Hepatocyte (in vitro differentiated cells): Measurements from ENCODE around the gene GAS6. TPM values are rescaled to one million over a fixed set of nuclear protein-coding genes. Genes with fewer than 3 reads are reported as not detected.

Experiments
- DNase-seq: peaks from one replicate; pipeline ENCODE4 v3.0.0-alpha.2; 2016; ENCODE audit warnings: low spot score
- H2AFZ ChIP-seq: fragments of 200-600 bp; sonication (generic); 2 replicates; pipeline ENCODE4 v1.6.0; 2016; ENCODE audit warnings: antibody characterized with exemption, mild to moderate bottlenecking
- H3K27ac ChIP-seq: fragments of 200-600 bp; sonication (generic); 2 replicates; pipeline ENCODE4 v1.5.1; 2016; ENCODE audit warnings: mild to moderate bottlenecking
- H3K27me3 ChIP-seq: fragments of 200-600 bp; sonication (generic); 2 replicates; pipeline ENCODE4 v1.6.1; 2016
- H3K36me3 ChIP-seq: fragments of 200-600 bp; sonication (generic); replicated peaks from 2 replicates; pipeline ENCODE4 v1.5.1; 2016; ENCODE audit warnings: low read depth; ENCODE audit not compliant: insufficient read depth
- H3K4me1 ChIP-seq: fragments of 200-600 bp; sonication (generic); 2 replicates; pipeline ENCODE4 v1.5.1; 2016; ENCODE audit warnings: mild to moderate bottlenecking, moderate library complexity; ENCODE audit not compliant: insufficient read depth
- H3K4me2 ChIP-seq: fragments of 200-600 bp; sonication (generic); 2 replicates; pipeline ENCODE4 v1.6.0; 2016
- H3K4me3 ChIP-seq: fragments of 200-600 bp; sonication (generic); 2 replicates; pipeline ENCODE4 v1.5.1; 2016; ENCODE audit warnings: mild to moderate bottlenecking
- H3K79me2 ChIP-seq: fragments of 200-600 bp; sonication (generic); 2 replicates; pipeline ENCODE4 v1.6.0; 2017; ENCODE audit warnings: mild to moderate bottlenecking
- H3K9me2 ChIP-seq: fragments of 200-600 bp; sonication (generic); replicated peaks from 2 replicates; pipeline ENCODE4 v1.6.0; 2017; ENCODE audit warnings: mild to moderate bottlenecking; ENCODE audit not compliant: insufficient read depth
- H3K9me3 ChIP-seq: fragments of 200-600 bp; sonication (generic); 2 replicates; pipeline ENCODE4 v1.5.1; 2016; ENCODE audit warnings: low read depth, mild to moderate bottlenecking
- H4K20me1 ChIP-seq: fragments of 200-600 bp; sonication (generic); 2 replicates; pipeline ENCODE4 v1.6.0; 2016; ENCODE audit warnings: mild to moderate bottlenecking; ENCODE audit not compliant: insufficient read depth, poor library complexity, severe bottlenecking
- EZH2 ChIP-seq: fragments of 200-600 bp; sonication (generic); IDR thresholded peaks from 2 replicates; pipeline ENCODE4 v1.6.1; 2016; ENCODE audit warnings: antibody characterized with exemption, mild to moderate bottlenecking, borderline replicate concordance
- EZH2phosphoT487 ChIP-seq: fragments of 200-600 bp; sonication (generic); IDR thresholded peaks from one replicate; pipeline ENCODE4 v1.6.1; 2018; ENCODE audit warnings: antibody characterized with exemption, mild to moderate bottlenecking, low read depth, moderate library complexity; ENCODE audit not compliant: unreplicated experiment, severe bottlenecking
- WGBS: methylation state at CpG from one replicate; pipeline ENCODE4 v1.1.6; 2016; ENCODE audit warnings: low lambda C conversion rate; ENCODE audit errors: missing lambda C conversion rate; 5-methylcytosine and 5-hydroxymethylcytosine counted together
- polyA plus RNA-seq: library from polyadenylated mRNA; unstranded; fragments of >200 nt; fragmentation: Nextera tagmentation; extraction: Ambion mirVana; gene quantifications from 2 replicates; pipeline ENCODE4 v1.2.1, GENCODE V29; 2016
- total RNA-seq: library from RNA; depleted of rRNA; stranded (reverse); fragments of >200 nt; gene quantifications from 2 replicates; pipeline ENCODE4 v1.2.3, GENCODE V29; 2014
- TF ChIP-seq, protein P1 (sequence below): fragments of 200-600 bp; sonication (generic); IDR thresholded peaks from 2 replicates; pipeline ENCODE4 v1.5.1; 2016; ENCODE audit warnings: antibody characterized with exemption, mild to moderate bottlenecking; ENCODE audit not compliant: poor library complexity

GAS6 gene
- total and polyA plus RNA-seq, 2 experiments from 2014 or later = 70.0 to 146 TPM

DNA sequence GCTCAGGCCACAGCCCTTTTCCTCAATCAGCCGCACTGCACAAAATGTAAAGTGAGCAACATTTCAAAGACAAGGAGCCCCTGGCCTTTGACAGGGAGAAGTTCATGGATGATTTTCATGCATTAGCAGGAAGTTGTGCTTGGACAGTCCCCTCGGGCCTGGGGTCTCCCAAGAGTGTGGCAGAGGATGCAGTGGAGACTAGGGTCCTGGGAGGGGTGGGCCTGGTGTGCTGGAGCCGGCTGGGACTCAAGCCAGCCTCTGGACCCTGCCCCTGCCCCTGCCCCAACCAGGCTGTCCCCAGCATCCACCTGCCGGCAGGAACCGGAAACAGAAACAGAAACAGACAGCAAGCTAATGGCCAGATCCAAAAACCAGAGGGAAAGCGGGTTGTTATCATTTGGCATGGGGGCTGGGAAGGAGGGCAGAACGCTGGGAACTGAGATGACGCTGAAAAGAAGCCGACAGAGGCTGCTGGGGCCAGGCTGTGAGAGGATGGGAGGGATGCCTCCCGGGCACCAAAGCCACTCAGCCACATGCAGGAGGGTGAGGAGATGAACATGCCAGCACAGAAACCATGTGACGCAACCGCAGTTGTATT lies 2.3 kb downstream of the GAS6 start:
- TF ChIP-seq EZH2phosphoT487 = no peak
- TF ChIP-seq, protein P1, sequence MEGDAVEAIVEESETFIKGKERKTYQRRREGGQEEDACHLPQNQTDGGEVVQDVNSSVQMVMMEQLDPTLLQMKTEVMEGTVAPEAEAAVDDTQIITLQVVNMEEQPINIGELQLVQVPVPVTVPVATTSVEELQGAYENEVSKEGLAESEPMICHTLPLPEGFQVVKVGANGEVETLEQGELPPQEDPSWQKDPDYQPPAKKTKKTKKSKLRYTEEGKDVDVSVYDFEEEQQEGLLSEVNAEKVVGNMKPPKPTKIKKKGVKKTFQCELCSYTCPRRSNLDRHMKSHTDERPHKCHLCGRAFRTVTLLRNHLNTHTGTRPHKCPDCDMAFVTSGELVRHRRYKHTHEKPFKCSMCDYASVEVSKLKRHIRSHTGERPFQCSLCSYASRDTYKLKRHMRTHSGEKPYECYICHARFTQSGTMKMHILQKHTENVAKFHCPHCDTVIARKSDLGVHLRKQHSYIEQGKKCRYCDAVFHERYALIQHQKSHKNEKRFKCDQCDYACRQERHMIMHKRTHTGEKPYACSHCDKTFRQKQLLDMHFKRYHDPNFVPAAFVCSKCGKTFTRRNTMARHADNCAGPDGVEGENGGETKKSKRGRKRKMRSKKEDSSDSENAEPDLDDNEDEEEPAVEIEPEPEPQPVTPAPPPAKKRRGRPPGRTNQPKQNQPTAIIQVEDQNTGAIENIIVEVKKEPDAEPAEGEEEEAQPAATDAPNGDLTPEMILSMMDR = no peak
- TF ChIP-seq EZH2 = no peak
- Histone ChIP-seq H3K9me3 (no peaks in the 10 kb centered on the region), H3K27ac (peak overlapping the region; percentile 83), H3K4me2 (peak overlapping the region; percentile 98), H3K9me2 (no peaks in the 10 kb centered on the region), H3K36me3 (no peaks in the 10 kb centered on the region), H3K4me3 (no peak overlapping the region), H3K79me2 (peaks cover 38% of the 10 kb centered on the region), H3K4me1 (peaks cover 37% of the 10 kb centered on the region), H3K27me3 (no peaks in the 10 kb centered on the region), H4K20me1 (no peaks in the 10 kb centered on the region), H2AFZ (no peak overlapping the region)
- WGBS = 67% methylated on average over 12 of the region's 12 CpGs
- DNase-seq = no peak

DNA sequence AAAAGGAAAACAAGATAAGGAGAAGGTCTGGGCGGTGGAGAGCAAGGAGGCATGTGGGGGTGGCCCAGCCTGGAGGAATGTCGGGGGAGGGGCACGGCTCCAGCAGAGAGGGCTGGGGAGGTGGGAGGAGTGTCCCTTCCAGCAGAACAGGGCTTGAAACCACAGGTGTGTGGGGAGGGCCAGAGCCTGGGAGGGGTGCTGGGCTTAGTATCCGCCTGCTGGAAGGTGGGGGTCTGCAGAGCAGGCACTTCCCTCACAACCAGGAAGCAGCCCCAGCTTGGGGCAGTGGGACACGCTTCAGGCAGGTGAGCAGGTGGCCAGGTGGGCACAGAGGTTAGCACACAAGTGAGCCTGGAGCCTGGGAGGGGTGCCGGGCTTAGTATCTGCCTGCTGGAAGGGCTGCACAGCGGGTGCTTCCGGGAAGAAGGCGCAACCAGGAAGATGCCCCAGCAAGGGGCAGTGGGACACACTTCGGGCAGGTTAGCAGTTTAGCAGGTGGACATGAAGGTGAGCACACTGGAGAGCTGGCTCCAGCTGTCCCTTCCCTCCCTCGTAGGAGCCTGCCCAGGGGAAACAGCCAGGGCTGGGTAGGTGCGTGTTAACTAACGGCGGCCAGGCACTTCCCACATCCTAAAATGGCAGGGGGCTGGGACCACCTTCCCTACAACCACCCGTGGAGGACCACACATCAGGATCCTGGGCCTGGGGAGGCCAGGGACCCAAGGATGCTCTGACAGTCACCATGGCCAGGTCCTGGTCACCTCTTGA lies 3.0 kb downstream of the GAS6 start:
- Histone ChIP-seq H3K9me2 (no peaks in the 10 kb centered on the region), H2AFZ (no peak overlapping the region), H3K4me2 (peak overlapping the region; percentile 98), H3K4me1 (peaks cover 37% of the 10 kb centered on the region), H4K20me1 (no peaks in the 10 kb centered on the region), H3K36me3 (no peaks in the 10 kb centered on the region), H3K79me2 (peaks cover 45% of the 10 kb centered on the region), H3K27ac (peak overlapping the region; percentile 83), H3K9me3 (no peaks in the 10 kb centered on the region), H3K27me3 (no peaks in the 10 kb centered on the region), H3K4me3 (no peak overlapping the region)
- peak; percentile 82 for DNase-seq
- TF ChIP-seq EZH2phosphoT487 = no peak
- TF ChIP-seq, protein P1 = no peak
- no peak for TF ChIP-seq EZH2
- 32% methylated on average over 10 of the region's 15 CpGs for WGBS

DNA sequence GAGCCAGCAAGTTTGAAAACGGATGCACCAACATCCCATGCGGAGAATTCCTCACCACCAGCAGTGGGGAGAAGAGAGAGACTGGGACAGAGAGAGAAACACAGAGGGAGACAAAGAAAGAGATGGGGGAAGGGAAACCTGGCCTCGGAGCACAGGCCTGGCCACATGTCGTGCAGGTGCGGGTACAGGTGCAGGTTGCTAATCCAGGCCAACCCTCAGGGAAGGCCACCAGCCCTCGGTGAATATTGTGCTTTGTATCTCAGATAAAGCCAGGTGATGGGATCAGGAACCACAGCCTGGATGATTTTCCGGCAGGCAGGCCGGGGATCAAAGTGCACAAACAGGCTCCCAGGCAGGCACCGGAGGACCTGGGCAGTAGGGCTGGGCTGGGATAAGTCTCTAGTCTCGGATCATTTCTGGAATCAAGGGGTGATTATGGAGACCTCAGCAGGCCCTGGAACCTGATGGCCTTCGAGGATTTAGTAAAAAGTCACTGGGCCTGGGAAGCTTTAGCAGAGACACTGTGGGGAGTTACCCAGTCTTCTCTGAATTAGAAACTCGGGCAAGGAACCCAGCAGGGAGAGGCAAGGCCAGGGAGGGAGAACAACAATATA lies 3.7 kb downstream of the GAS6 start:
- H3K4me1 ChIP-seq = peaks cover 37% of the 10 kb centered on the region
- no peaks in the 10 kb centered on the region for H3K9me2 ChIP-seq
- 40% methylated on average over 12 of the region's 12 CpGs for WGBS
- H3K4me3 ChIP-seq = no peak overlapping the region
- no peaks in the 10 kb centered on the region for H3K9me3 ChIP-seq
- no peak for TF ChIP-seq EZH2phosphoT487
- no peak for TF ChIP-seq EZH2
- TF ChIP-seq, protein P1 = no peak
- no peak overlapping the region for H2AFZ ChIP-seq
- peak; percentile 68 for DNase-seq
- peaks cover 52% of the 10 kb centered on the region for H3K79me2 ChIP-seq
- no peaks in the 10 kb centered on the region for H3K27me3 ChIP-seq
- H4K20me1 ChIP-seq = no peaks in the 10 kb centered on the region
- H3K36me3 ChIP-seq = no peaks in the 10 kb centered on the region
- H3K27ac ChIP-seq = peak overlapping the region; percentile 83
- peak overlapping the region; percentile 98 for H3K4me2 ChIP-seq
